ENCODE results near the gene MIAT.

The MIAT gene

DNA sequence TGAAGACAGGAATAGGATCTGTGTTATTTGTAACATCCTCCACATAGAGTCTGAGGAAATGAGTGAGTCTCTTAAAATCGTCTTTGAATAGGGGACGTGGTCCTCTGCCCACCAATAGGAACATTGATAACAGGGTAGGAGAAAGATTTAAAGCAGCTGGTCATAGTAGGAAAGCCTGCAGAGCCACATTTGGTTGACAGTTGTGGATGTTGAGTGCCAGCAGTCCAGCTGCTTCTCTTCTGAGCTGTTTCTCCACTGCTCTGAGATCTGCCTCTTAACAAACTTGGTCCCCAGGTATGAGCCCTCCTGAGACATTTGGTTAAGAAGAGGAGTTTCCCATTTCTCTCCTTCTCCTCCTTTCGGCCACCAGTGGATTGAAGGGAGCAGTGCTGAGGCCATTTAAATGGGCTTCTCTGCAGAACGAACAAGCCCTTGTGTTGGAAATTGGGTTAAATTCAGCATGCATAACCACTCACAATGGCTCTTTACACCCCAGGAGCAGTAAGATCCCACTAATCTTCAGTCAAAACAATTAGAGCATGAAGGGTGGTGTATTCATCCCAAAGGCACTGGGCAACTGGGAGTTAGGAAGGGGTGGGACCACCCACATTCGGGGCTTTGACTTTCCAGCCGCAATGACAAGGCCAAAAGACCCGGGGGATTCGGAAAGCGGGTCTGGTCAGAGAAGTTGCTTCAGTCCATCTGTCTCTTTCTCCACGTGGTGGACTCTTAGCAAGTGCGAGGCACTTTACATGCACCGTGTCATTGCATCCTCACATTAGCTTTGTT, 32.3 kb downstream of the MIAT start:
- H3K4me1 ChIP-seq: peaks cover 16 to 48% (median 31%) of the 10 kb centered on the region in 10 experiments
- TF ChIP-seq Cebpa-rat (IDR thresholded peaks at IDR 0.05): no peak
- no peak overlapping the region for H3K4me3 ChIP-seq
- H3K27ac ChIP-seq: no peak overlapping the region
- H3K36me3 ChIP-seq: peaks cover 31 to 60% (median 51%) of the 10 kb centered on the region in 11 experiments
- peaks cover 6 to 26% (median 15%) of the 10 kb centered on the region in 11 experiments; a peak in 21 of 22 replicates for H3K9me3 ChIP-seq (replicated peaks in 1 of 11)
- H3K27me3 ChIP-seq: no peaks in the 10 kb centered on the region
- H3K4me2 ChIP-seq: peak overlapping the region in 8 of 11 experiments; percentile 36 to 80 (median 72); a peak in 16 of 22 replicates
- H4K20me1 ChIP-seq: peaks cover 19 to 79% (median 53%) of the 10 kb centered on the region in 11 experiments; a peak in 18 of 22 replicates
- no peak overlapping the region for H3K9ac ChIP-seq

DNA sequence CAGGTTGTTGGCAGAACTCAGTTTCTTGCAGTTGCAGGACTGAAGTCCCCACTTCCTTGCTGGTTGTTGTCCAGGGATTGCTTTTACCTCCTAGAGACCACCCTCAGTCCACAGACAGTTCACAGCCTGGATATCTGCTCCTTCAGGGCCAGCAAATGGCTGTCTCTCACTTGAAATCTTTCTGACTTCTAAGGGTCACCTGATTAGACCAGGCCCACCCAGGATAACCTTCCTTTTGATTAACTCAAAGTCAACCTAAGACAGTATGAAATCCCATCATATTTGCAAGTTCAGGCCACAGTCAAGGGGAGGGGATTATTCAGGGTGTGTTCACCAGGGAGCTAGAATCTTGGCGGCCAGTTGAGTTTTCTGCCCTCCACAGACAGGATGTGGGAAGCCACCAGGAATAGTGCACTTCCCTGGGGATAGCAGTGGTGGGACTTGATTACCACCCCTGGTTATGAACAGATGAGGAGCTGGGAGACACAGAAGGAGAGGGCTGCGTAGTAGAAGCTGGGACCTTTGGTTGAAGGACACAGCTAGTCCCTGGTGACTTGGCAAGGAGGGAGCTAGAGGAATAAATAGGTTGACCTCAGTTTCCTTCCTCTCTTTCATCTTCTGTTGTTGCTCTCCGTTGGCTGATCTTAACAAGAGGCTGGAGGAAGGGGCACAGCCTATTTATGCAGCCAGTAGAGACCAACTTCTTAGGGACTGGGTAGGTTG, 33.4 kb downstream of the MIAT start:
- peaks cover 7 to 37% (median 21%) of the 10 kb centered on the region in 11 experiments; a peak in 21 of 22 replicates for H3K9me3 ChIP-seq (replicated peaks in 1 of 11)
- no peak overlapping the region for H3K27ac ChIP-seq
- TF ChIP-seq Cebpa-rat (IDR thresholded peaks at IDR 0.05): no peak
- peak overlapping the region in 2 of 10 experiments; percentile 2 to 29; a peak in 3 of 20 replicates for H3K4me3 ChIP-seq
- peaks cover 41 to 60% (median 51%) of the 10 kb centered on the region in 11 experiments for H3K36me3 ChIP-seq
- H3K27me3 ChIP-seq: no peaks in the 10 kb centered on the region
- H3K9ac ChIP-seq: no peak overlapping the region
- H3K4me1 ChIP-seq: peaks cover 16 to 48% (median 31%) of the 10 kb centered on the region in 10 experiments
- peak overlapping the region; percentile 18 to 80 (median 71) for H3K4me2 ChIP-seq
- H4K20me1 ChIP-seq: peaks cover 19 to 72% (median 53%) of the 10 kb centered on the region in 11 experiments; a peak in 18 of 22 replicates

DNA sequence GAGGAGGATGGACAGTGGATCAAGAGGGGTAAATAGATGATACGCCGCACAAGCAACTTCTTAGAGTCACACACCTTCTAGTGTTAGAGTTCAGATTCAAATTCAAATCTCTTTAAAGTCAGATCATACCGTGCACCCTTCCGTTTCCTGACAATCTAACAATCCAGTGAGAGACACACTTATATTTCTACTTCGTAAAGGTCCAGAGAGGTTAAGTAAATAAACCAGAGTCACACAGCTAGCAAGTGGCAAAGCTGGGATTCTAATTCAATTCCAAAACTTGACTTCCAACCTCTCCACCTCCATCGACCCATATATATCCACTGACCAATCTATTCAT, 34.0 kb downstream of the MIAT start:
- Histone ChIP-seq H3K36me3 (peaks cover 41 to 60% (median 50%) of the 10 kb centered on the region in 11 experiments), H3K4me2 (peak overlapping the region; percentile 18 to 80 (median 71); a peak in 21 of 22 replicates), H4K20me1 (peaks cover 19 to 74% (median 53%) of the 10 kb centered on the region in 11 experiments; a peak in 18 of 22 replicates), H3K4me3 (peak overlapping the region in 2 of 10 experiments; percentile 2 to 29; a peak in 3 of 20 replicates), H3K9ac (no peak overlapping the region), H3K4me1 (peaks cover 16 to 48% (median 31%) of the 10 kb centered on the region in 10 experiments), H3K9me3 (replicated peaks in 1 of 11) (peaks cover 7 to 36% (median 23%) of the 10 kb centered on the region in 11 experiments; a peak in 21 of 22 replicates), H3K27me3 (no peaks in the 10 kb centered on the region), H3K27ac (no peak overlapping the region)
- no peak for TF ChIP-seq Cebpa-rat (IDR thresholded peaks at IDR 0.05)

DNA sequence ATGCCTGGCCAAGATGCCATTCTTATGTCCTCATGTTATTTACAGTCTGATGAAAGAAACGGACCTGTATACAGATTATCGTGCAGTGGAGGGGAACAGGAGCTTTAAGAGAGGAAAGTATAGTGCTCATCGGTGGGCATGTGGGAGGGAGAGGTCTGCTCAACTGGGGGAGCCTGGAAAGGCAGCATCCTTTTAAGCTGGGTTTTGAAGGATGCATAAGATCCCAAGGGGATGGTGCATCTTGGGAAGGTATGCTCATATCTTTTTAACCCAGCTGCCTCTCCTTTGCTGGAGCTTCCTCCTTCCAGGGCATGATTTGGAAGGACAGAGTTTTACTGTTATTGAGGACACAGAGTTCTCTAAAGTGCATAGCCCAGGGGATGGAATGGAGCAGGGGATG, 34.8 kb downstream of the MIAT start:
- no peak for TF ChIP-seq Cebpa-rat (IDR thresholded peaks at IDR 0.05)
- Histone ChIP-seq H3K36me3 (peaks cover 41 to 60% (median 50%) of the 10 kb centered on the region in 11 experiments), H3K4me3 (no peak overlapping the region), H3K4me1 (peaks cover 11 to 48% (median 31%) of the 10 kb centered on the region in 10 experiments), H3K4me2 (peak overlapping the region in 5 of 11 experiments; percentile 6 to 32 (median 14); a peak in 6 of 22 replicates), H3K27me3 (no peaks in the 10 kb centered on the region), H4K20me1 (peaks cover 19 to 75% (median 50%) of the 10 kb centered on the region in 11 experiments; a peak in 18 of 22 replicates), H3K9ac (no peak overlapping the region), H3K27ac (no peak overlapping the region), H3K9me3 (replicated peaks in 1 of 11) (peaks cover 7 to 30% (median 19%) of the 10 kb centered on the region in 11 experiments; a peak in 21 of 22 replicates)

DNA sequence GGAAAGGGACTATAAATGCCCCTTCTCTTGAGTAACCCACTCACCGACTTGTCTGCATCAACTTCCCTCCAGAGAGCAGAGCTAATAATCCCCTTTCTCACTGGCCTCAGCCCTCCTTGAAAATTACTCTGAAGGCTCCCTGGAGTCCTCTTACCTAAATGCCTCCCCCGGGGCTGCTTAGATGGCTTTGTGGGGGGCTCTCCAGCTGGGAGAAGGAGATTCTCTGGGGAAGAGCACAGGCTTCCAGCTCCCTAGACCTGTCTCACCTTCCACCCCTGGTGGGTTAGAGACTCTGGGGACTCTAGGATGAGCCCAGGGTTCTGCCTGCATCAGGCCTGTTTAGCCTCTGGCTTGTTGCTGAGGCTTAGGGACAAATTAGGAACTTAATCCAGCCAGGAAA, 39.8 kb downstream of the MIAT start:
- Histone ChIP-seq H3K4me3 (no peak overlapping the region), H3K4me2 (no peak overlapping the region), H4K20me1 (peaks cover 0 to 29% (median 13%) of the 10 kb centered on the region in 11 experiments; a peak in 10 of 22 replicates), H3K9me3 (replicated peaks in 1 of 11) (peaks cover 38 to 64% (median 50%) of the 10 kb centered on the region in 11 experiments), H3K36me3 (peaks cover 72 to 93% (median 80%) of the 10 kb centered on the region in 11 experiments), H3K4me1 (peaks cover 0 to 8% (median 2%) of the 10 kb centered on the region in 10 experiments; a peak in 6 of 20 replicates), H3K27ac (no peak overlapping the region), H3K9ac (no peak overlapping the region), H3K27me3 (no peaks in the 10 kb centered on the region)
- no peak for TF ChIP-seq Cebpa-rat (IDR thresholded peaks at IDR 0.05)

DNA sequence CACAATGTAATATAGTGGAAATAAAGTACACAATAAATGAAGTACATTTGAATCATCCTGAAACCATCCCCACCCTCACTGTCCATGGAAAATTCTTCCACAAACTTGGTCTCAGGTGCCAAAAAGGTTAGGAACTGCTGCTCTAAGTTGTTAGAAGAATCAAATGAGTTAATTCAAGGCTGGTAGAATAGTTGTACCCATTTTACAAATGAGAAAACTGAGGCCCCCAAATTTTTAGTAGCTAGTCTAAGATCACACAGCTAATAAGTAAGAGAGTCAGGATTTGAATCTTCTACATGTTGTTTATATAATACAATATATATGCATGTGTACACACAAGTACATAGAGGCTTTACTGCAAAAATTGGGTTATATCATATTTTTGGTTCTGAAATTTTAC, 43.1 kb downstream of the MIAT start:
- Histone ChIP-seq H3K27me3 (no peaks in the 10 kb centered on the region), H3K27ac (no peak overlapping the region), H3K4me3 (no peak overlapping the region), H3K36me3 (peaks cover 51 to 73% (median 61%) of the 10 kb centered on the region in 11 experiments), H3K4me1 (peaks cover 0 to 5% (median 0%) of the 10 kb centered on the region in 10 experiments; a peak in 1 of 20 replicates), H3K9me3 (replicated peaks in 1 of 11) (peaks cover 29 to 45% (median 36%) of the 10 kb centered on the region in 11 experiments), H4K20me1 (peaks cover 0 to 36% (median 0%) of the 10 kb centered on the region in 11 experiments; a peak in 7 of 22 replicates), H3K4me2 (no peak overlapping the region), H3K9ac (no peak overlapping the region)
- TF ChIP-seq Cebpa-rat (IDR thresholded peaks at IDR 0.05): no peak

DNA sequence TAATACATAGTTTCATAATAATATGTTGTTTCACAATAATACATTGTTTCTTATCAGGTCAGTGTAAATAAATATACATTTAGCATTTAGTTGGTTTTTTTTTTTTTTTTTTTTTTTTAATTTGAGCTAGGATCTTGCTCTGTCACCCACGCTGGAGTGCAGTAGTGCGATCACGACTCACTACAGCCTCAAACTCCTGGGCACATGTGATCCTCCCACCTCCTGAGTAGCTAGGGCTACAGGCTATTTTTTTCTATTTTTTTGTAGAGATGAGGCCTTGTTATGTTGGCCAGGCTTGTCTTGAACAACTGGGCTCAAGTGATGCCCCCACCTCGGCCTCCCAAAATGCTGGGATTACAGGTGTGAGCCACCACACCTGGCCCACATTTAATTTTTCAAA, 43.5 kb downstream of the MIAT start:
- peaks cover 29 to 41% (median 34%) of the 10 kb centered on the region in 11 experiments for H3K9me3 ChIP-seq (replicated peaks in 1 of 11)
- peaks cover 0 to 39% (median 0%) of the 10 kb centered on the region in 11 experiments; a peak in 7 of 22 replicates for H4K20me1 ChIP-seq
- peaks cover 0 to 5% (median 0%) of the 10 kb centered on the region in 10 experiments; a peak in 1 of 20 replicates for H3K4me1 ChIP-seq
- no peak overlapping the region for H3K27ac ChIP-seq
- H3K27me3 ChIP-seq: no peaks in the 10 kb centered on the region
- H3K36me3 ChIP-seq: peaks cover 47 to 69% (median 59%) of the 10 kb centered on the region in 11 experiments
- no peak overlapping the region for H3K4me3 ChIP-seq
- H3K4me2 ChIP-seq: no peak overlapping the region
- no peak for TF ChIP-seq Cebpa-rat (IDR thresholded peaks at IDR 0.05)
- no peak overlapping the region for H3K9ac ChIP-seq

DNA sequence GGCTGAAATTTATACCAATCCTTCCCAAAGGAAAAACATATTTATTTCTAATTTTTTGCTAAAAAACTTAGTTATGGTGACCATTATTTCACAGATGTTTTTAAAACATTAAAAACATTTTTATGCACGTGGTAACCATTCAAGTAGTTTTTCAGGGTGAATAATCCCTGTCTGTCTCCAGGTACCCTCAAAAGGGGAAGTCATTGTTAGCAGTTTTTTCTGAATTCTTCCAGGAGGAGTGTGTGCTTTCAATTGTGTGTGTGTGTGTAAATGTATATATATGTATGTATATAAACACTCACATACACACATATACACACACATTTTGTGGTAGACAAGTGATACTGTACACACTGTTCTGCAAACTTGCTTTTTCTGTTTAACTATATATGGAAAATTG, 43.9 kb downstream of the MIAT start:
- H3K9ac ChIP-seq: no peak overlapping the region
- no peak overlapping the region for H3K4me2 ChIP-seq
- TF ChIP-seq Cebpa-rat (IDR thresholded peaks at IDR 0.05): no peak
- H3K4me1 ChIP-seq: peaks cover 0 to 5% (median 0%) of the 10 kb centered on the region in 10 experiments; a peak in 1 of 20 replicates
- peaks cover 0 to 36% (median 0%) of the 10 kb centered on the region in 11 experiments; a peak in 7 of 22 replicates for H4K20me1 ChIP-seq
- no peaks in the 10 kb centered on the region for H3K27me3 ChIP-seq
- peaks cover 47 to 69% (median 56%) of the 10 kb centered on the region in 11 experiments for H3K36me3 ChIP-seq
- no peak overlapping the region for H3K4me3 ChIP-seq
- peaks cover 33 to 41% (median 35%) of the 10 kb centered on the region in 11 experiments for H3K9me3 ChIP-seq (replicated peaks in 1 of 11)
- H3K27ac ChIP-seq: no peak overlapping the region

Measured in BLaER1 treated with 17β-estradiol and CSF1 and Interleukin-3, amounts not matched to agents 10 nM and 100 nM (cell line).